ENCODE results near the gene IP6K3.

Gene IP6K3

DNA sequence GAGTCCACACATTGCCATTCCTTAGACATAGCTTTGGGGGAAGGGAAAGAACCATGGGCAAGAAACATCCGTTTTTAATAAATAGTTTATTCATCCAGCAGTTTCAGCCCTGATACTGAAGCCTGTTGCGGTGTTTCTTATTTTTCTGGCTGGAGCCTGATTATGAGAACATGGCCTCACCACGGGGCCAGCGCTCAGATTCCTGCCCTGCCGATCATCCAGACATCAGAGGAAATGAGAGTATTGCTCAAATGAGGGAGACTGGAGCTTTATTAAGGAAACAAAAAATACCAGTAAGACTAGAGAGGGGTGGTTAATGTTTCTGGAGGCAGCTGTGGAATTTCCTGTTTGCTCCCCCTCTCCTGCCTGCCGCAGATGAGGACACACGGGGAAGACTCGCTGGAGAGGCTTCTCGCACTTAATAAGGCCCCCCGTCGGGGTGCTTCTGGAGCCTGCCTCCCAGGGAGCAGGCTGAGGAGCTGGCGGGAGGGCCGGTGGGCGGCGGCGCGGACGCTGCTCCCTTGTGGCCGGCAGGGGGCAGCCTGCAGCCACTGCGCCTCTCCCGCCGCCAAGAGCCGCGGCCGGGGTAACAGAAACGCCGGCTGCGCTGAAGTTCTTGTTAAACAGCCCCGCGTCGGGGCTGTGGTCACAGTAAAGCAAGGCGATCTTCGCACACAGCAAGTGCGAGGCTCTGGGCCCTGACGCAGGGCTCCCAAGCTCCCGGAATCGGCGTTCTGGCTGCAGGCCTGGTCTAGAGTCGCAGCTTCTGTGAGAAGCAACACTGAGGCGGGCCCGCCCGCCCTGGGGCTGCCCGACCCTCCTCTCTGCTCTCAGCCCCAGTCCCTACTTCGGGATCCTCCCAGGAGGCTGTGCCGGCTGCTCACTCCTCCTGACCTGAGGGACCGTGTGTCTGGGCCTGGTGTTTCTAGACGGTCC lies 24.7 kb upstream of the IP6K3 start:
- no peak overlapping the region for H3K4me3 ChIP-seq (ENCODE audit: low read depth, low read length)
- H3K36me3 ChIP-seq: peaks cover 48% of the 10 kb centered on the region
- peaks cover 6% of the 10 kb centered on the region for H3K9me3 ChIP-seq (ENCODE audit: severe bottlenecking)
- TF ChIP-seq, protein P1, sequence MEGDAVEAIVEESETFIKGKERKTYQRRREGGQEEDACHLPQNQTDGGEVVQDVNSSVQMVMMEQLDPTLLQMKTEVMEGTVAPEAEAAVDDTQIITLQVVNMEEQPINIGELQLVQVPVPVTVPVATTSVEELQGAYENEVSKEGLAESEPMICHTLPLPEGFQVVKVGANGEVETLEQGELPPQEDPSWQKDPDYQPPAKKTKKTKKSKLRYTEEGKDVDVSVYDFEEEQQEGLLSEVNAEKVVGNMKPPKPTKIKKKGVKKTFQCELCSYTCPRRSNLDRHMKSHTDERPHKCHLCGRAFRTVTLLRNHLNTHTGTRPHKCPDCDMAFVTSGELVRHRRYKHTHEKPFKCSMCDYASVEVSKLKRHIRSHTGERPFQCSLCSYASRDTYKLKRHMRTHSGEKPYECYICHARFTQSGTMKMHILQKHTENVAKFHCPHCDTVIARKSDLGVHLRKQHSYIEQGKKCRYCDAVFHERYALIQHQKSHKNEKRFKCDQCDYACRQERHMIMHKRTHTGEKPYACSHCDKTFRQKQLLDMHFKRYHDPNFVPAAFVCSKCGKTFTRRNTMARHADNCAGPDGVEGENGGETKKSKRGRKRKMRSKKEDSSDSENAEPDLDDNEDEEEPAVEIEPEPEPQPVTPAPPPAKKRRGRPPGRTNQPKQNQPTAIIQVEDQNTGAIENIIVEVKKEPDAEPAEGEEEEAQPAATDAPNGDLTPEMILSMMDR (IDR thresholded peaks at IDR 0.05; ENCODE audit: low read depth, low read length): peak; percentile 97
- peak; percentile 94 for DNase-seq
- no peaks in the 10 kb centered on the region for H3K27me3 ChIP-seq (ENCODE audit: insufficient read depth, low read depth, severe bottlenecking)
- H3K27ac ChIP-seq: peak overlapping the region; percentile 84

DNA sequence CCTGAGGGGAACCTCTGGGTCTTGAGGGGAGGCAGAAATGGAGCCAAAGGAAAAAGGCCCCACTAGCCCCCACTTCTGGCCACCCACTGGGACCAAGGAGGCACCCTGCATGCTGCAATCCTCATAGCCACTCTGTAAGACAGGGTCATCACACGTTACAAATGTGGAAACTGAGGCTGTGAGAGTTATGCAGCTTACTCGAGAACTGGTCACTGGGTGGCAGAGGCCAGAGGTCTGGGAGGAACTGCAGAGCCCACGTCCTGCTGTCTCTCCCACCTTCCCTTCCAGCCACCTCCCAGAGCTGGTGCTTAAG lies 24.1 kb upstream of the IP6K3 start:
- no peaks in the 10 kb centered on the region for H3K27me3 ChIP-seq (ENCODE audit: insufficient read depth, low read depth, severe bottlenecking)
- no peak for DNase-seq
- H3K9me3 ChIP-seq (ENCODE audit: severe bottlenecking): peaks cover 6% of the 10 kb centered on the region
- TF ChIP-seq, protein P1 (IDR thresholded peaks at IDR 0.05; ENCODE audit: low read depth, low read length): 0 out of 2 replicates have a peak, but pooled peaks have one; percentile 2
- peaks cover 42% of the 10 kb centered on the region for H3K36me3 ChIP-seq
- peak overlapping the region; percentile 84 for H3K27ac ChIP-seq
- no peak overlapping the region for H3K4me3 ChIP-seq (ENCODE audit: low read depth, low read length)

DNA sequence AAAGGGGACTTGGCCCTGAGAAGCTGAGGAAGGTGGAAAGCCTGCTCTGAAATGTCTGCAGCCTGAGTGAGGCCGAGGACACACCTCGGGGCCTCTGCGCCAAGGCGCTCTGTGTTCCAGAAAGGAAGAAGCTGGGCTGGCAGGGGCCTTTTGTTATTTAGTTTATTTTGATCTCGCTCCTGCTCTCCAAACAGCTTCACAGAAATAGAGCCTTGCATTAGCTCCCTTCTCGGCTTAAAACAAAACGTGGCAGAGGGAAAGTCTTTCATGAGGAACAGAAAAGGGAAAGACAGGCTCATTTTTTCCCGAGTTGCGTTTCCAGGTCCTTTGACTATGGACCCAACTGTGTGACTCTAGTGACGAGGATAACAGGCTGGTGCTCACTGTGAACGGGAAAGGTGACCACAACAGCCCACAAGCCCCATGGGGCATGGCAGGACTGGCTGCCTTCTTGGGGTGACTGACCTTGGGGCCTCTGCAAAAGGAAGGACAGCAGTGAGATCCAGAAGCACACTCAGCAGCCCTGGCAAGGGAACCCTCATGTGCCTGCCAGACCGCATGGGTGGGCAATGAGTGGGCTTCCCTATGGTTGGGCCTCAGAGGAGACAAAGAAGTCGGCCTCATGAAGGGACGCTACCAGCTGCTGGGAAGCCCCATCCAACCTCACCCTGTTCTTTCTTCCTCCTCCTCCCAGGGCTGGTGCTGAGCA lies 23.6 kb upstream of the IP6K3 start:
- Histone ChIP-seq H3K27me3 (ENCODE audit: insufficient read depth, low read depth, severe bottlenecking) (no peaks in the 10 kb centered on the region), H3K36me3 (peaks cover 37% of the 10 kb centered on the region), H3K27ac (peak overlapping the region; percentile 84), H3K9me3 (ENCODE audit: severe bottlenecking) (peaks cover 6% of the 10 kb centered on the region), H3K4me3 (ENCODE audit: low read depth, low read length) (no peak overlapping the region)
- DNase-seq: no peak
- TF ChIP-seq, protein P1 (IDR thresholded peaks at IDR 0.05; ENCODE audit: low read depth, low read length): no peak

DNA sequence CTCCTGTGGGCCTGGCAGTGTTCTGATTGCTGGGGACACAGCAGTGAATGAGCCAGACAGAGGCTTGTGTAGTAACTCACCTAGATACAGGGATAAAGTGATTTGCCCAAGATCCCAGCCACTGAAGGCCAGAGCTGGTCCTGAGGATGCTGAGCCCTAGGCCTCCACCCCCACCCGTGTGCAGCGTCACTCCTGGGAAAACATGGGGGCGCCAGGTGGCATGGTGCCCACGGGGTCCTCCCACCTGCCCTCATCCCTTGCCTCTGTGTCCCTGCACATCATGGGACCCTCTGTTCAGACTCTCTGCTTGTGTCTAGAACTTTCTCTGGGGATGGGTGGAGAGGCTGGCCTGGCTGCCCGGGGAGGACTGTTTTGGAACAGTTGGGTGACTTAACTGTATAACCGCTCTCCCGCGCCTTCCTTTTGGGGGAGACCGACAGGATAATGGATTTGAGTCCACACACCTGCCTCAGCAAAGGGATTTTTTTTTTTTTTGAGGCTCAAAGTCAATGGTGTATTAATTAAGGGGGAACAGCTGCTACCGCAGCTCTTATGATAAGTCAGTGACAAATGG lies 22.6 kb upstream of the IP6K3 start:
- Histone ChIP-seq H3K4me3 (ENCODE audit: low read depth, low read length) (no peak overlapping the region), H3K36me3 (peaks cover 28% of the 10 kb centered on the region), H3K27ac (peak overlapping the region; percentile 84), H3K9me3 (ENCODE audit: severe bottlenecking) (peaks cover 6% of the 10 kb centered on the region), H3K27me3 (ENCODE audit: insufficient read depth, low read depth, severe bottlenecking) (no peaks in the 10 kb centered on the region)
- DNase-seq: peak; percentile 60
- TF ChIP-seq, protein P1 (IDR thresholded peaks at IDR 0.05; ENCODE audit: low read depth, low read length): no peak

DNA sequence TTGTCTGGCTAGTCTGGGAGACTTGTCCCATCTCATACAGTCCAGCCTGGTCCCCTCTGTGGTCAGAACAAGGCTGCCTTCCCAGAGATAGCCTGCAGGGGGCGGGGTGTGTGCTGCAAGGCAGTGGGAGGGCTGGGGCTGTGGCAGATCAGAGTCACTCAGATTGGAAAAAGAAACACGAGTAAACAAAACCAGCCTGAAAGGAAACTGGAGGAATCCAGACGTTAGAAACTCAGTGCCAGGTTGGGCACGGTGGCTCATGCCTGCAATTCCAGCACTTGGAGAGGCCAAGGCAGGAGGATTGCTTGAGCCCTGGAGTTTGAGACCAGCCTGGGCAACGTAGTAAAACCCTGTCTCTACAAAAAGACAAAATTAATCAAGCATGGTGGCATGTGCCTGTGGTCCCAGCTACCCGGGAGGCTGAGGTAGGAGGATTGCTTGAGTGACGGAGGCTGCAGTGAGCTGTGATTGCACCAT lies 22.0 kb upstream of the IP6K3 start:
- Histone ChIP-seq H3K27me3 (ENCODE audit: insufficient read depth, low read depth, severe bottlenecking) (no peaks in the 10 kb centered on the region), H3K27ac (peak overlapping the region; percentile 84)

More for the DNA sequence above, 22.0 kb upstream of the IP6K3 start:
- peaks cover 6% of the 10 kb centered on the region for H3K9me3 ChIP-seq (ENCODE audit: severe bottlenecking)
- H3K36me3 ChIP-seq: peaks cover 25% of the 10 kb centered on the region
- DNase-seq: peak; percentile 98
- H3K4me3 ChIP-seq (ENCODE audit: low read depth, low read length): no peak overlapping the region
- TF ChIP-seq, protein P1 (IDR thresholded peaks at IDR 0.05; ENCODE audit: low read depth, low read length): peak; percentile 96
